Upper lobe of left lung (tissue), 6 donors: ENCODE measurements around the gene TMEM45A. TPM values are rescaled to one million over a fixed set of nuclear protein-coding genes. Genes with fewer than 3 reads are reported as not detected.
"Not testable (repeated sequence)": the region's sequence is repeated elsewhere in the genome, so short reads cannot be mapped to it uniquely, and the experiment has no call there.

Source experiments
- ATAC-seq, 2 donors: fragments of 200-7000 bp; cut with Tn5 transposase; one replicate each; pipeline ENCODE4 v1.9.1; 2022; ENCODE audit warnings: mild to moderate bottlenecking in 2 of 2, moderate library complexity in 2 of 2; ENCODE audit not compliant: low FRiP score in 2 of 2
- DNase-seq, 2 donors: peaks; one replicate each; pipeline ENCODE4 v3.0.0-alpha.2; 2019 to 2020
- H3K27ac ChIP-seq, 4 donors: fragments of 200-600 bp; sonication (generic); one replicate each; pipeline ENCODE4 v1.5.1; 2016 to 2019
- H3K27me3 ChIP-seq, 4 donors: fragments of 200-600 bp; sonication (generic); one replicate each; pipeline ENCODE4 v1.5.1; 2017 to 2019
- H3K36me3 ChIP-seq, 4 donors: fragments of 200-600 bp; sonication (generic); one replicate each; pipeline ENCODE4 v1.5.1; 2016 to 2019
- H3K4me1 ChIP-seq, 4 donors: fragments of 200-600 bp; sonication (generic); one replicate each; pipeline ENCODE4 v1.5.1; 2018 to 2019
- H3K4me3 ChIP-seq, 4 donors: fragments of 200-600 bp; sonication (generic); one replicate each; pipeline ENCODE4 v1.5.1; 2017 to 2019; ENCODE audit warnings: mild to moderate bottlenecking in 2 of 4, moderate library complexity in 1 of 4
- H3K9me3 ChIP-seq, 4 donors: fragments of 200-600 bp; sonication (generic); one replicate each; pipeline ENCODE4 v1.5.1; 2018 to 2019
- EP300 ChIP-seq, 4 donors: sonication (generic); formaldehyde crosslinking; IDR thresholded peaks; one replicate each; pipeline ENCODE4 v1.5.1; 2017; ENCODE audit warnings: antibody characterized with exemption in 4 of 4, control low read depth in 2 of 4
- POLR2A ChIP-seq, 4 donors: fragments of 450-650 bp; IDR thresholded peaks; one replicate each; pipeline ENCODE4 v1.5.1; 2016 to 2017; ENCODE audit warnings: antibody characterized with exemption in 4 of 4, mild to moderate bottlenecking in 2 of 4
- POLR2AphosphoS5 ChIP-seq, 2 donors: sonication (generic); formaldehyde crosslinking; IDR thresholded peaks; one replicate each; pipeline ENCODE4 v1.5.1; 2017; ENCODE audit warnings: antibody characterized with exemption in 2 of 2
- WGBS, 2 donors: methylation state at CpG; one replicate each; pipeline ENCODE4 v1.1.5; 2017 to 2018; 5-methylcytosine and 5-hydroxymethylcytosine counted together
- total RNA-seq, 6 donors: library from RNA; depleted of rRNA in 4 of 6; stranded (reverse); fragments of >200 nt in 4 of 6; gene quantifications; one replicate each; pipeline versions ENCODE4 v1.1.0 to v1.2.1, GENCODE V29; 2016 to 2021
- TF ChIP-seq, protein P1 (sequence below), 6 experiments: fragments of 450-650 bp in 4 of 6; fragments of 200-600 bp in 2 of 6; sonication (generic) in 2 of 6; IDR thresholded peaks; one replicate each; pipeline ENCODE4 v1.5.1; 2016 to 2019; ENCODE audit warnings: antibody characterized with exemption in 6 of 6
- donor health status: DM: no; HTN: no; CAD: no; lungs with moderate emphysema.
- donor health status: DM: no; HTN: yes; CAD: no; lungs with severe emphysema.

Gene TMEM45A
- total RNA-seq, 6 donors from 2014 or later: 1.7 to 17.4 (median 5.0) TPM

DNA sequence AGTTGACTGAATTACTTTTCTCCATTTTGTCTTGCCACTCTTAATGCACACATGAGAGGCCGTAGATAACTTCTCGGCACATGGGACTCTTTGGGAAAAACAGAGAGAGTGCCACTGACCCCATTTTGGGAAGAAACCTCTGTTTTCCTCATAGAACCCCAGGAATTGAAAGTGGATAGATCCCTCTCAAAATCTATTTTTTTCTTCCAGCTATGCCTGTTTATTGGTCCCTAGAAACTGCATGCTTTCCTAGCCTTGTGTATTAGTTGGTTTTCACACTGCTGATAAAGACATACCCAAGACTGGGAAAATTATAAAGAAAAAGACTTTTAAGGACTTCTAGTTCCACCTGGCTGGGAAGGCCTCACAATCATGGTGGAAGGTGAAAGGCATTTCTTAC, 23.7 kb upstream of the TMEM45A start:
- no peak for TF ChIP-seq POLR2AphosphoS5 (IDR thresholded peaks at IDR 0.05)
- TF ChIP-seq, protein P1, sequence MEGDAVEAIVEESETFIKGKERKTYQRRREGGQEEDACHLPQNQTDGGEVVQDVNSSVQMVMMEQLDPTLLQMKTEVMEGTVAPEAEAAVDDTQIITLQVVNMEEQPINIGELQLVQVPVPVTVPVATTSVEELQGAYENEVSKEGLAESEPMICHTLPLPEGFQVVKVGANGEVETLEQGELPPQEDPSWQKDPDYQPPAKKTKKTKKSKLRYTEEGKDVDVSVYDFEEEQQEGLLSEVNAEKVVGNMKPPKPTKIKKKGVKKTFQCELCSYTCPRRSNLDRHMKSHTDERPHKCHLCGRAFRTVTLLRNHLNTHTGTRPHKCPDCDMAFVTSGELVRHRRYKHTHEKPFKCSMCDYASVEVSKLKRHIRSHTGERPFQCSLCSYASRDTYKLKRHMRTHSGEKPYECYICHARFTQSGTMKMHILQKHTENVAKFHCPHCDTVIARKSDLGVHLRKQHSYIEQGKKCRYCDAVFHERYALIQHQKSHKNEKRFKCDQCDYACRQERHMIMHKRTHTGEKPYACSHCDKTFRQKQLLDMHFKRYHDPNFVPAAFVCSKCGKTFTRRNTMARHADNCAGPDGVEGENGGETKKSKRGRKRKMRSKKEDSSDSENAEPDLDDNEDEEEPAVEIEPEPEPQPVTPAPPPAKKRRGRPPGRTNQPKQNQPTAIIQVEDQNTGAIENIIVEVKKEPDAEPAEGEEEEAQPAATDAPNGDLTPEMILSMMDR (IDR thresholded peaks at IDR 0.05): no peak
- Histone ChIP-seq H3K4me1 (peaks cover 0 to 8% (median 3%) of the 10 kb centered on the region in 4 donors), H3K27me3 (no peaks in the 10 kb centered on the region), H3K9me3 (peaks cover 0 to 3% (median 0%) of the 10 kb centered on the region in 4 donors), H3K27ac (no peak overlapping the region), H3K4me3 (no peak overlapping the region), H3K36me3 (no peaks in the 10 kb centered on the region)
- ATAC-seq (no peak), DNase-seq (no peak)
- WGBS, 2 donors: 99 to 100% methylated on average over 2 of the region's 2 CpGs

DNA sequence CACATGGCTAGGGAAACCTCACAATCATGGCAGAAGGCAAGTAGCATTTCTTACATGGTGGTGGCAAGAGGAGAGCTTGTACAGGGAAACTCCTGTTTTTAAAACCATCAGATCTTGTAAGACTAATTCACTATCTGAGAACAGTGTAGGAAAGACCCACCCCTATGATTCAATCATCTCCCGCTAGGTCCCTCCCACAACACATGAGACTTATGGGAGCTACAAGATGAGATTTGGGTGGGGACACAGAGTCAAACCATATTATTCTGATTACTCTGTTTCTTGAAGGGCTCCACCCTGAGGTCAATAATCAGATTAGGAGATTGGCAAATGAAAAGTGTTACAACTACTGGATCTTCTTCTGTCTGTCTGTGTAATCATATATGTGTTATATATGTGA, 21.5 kb upstream of the TMEM45A start:
- peaks cover 0 to 8% (median 2%) of the 10 kb centered on the region in 4 donors for H3K4me1 ChIP-seq
- H3K27ac ChIP-seq: no peak overlapping the region
- no peak overlapping the region for H3K4me3 ChIP-seq
- H3K9me3 ChIP-seq: peaks cover 0 to 3% (median 0%) of the 10 kb centered on the region in 4 donors
- H3K27me3 ChIP-seq: no peaks in the 10 kb centered on the region
- no peaks in the 10 kb centered on the region for H3K36me3 ChIP-seq
- TF ChIP-seq EP300 (IDR thresholded peaks at IDR 0.05) (no peak), POLR2A (IDR thresholded peaks at IDR 0.05) (no peak), POLR2AphosphoS5 (IDR thresholded peaks at IDR 0.05) (no peak)
- TF ChIP-seq, protein P1 (IDR thresholded peaks at IDR 0.05): no peak
- DNase-seq: no peak
- no peak for ATAC-seq
- 90 to 94% methylated on average over 1 of the region's 1 CpG for WGBS, 2 donors

DNA sequence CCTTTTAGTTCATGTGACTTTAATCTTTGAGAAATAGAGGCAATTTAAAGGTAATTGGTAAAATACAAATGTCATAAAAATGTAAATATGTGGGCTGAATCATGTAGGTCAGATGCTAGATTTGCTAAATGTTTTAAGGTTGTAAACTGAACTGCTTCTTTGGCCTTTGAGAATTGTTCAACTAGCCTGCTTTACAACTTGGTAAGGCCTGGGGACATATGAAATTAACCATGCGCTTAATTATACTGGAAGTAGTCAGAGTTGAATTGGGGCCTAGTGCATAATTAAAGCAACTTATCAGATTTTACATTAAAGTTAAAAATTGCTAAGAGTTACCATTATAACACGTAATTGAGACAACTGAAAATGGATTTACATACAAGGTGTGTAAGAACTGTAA, 21.0 kb upstream of the TMEM45A start:
- peaks cover 0 to 3% (median 0%) of the 10 kb centered on the region in 4 donors for H3K9me3 ChIP-seq
- ATAC-seq (no peak), DNase-seq (no peak)
- H3K27ac ChIP-seq: no peak overlapping the region
- H3K27me3 ChIP-seq: no peaks in the 10 kb centered on the region
- no peaks in the 10 kb centered on the region for H3K36me3 ChIP-seq
- no peak for TF ChIP-seq POLR2A (IDR thresholded peaks at IDR 0.05)
- TF ChIP-seq POLR2AphosphoS5 (IDR thresholded peaks at IDR 0.05): no peak
- TF ChIP-seq EP300 (IDR thresholded peaks at IDR 0.05): no peak
- TF ChIP-seq, protein P1 (IDR thresholded peaks at IDR 0.05): no peak
- H3K4me1 ChIP-seq: peaks cover 0 to 4% (median 0%) of the 10 kb centered on the region in 4 donors
- H3K4me3 ChIP-seq: no peak overlapping the region
- WGBS, 2 donors: 78 to 90% methylated on average over 2 of the region's 2 CpGs

DNA sequence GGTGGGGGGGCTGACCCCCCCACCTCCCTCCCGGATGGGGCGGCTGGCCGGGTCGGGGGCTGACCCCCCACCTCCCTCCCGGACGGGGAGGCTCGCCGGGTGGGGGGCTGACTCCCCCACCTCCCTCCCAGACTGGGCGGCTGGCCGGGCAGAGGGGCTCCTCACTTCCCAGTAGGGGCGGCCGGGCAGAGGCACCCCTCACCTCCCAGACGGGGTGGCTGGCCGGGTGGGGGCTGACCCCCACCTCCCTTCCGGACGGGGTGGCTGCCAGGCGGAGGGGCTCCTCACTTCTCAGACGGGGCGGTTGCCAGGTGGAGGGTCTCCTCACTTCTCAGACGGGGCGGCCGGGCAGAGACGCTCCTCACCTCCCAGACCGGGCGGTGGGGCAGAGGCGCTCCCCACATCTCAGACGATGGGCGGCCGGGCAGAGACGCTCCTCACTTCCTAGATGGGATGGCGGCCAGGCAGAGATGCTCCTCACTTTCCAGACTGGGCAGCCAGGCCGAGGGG, 14.5 kb upstream of the TMEM45A start:
- not testable (repeated sequence) for H3K36me3 ChIP-seq, H3K9me3 ChIP-seq, ATAC-seq, H3K4me1 ChIP-seq, H3K27me3 ChIP-seq, H3K27ac ChIP-seq, H3K4me3 ChIP-seq
- 88 to 98% methylated on average over 9 to 11 of the region's 32 CpGs for WGBS, 2 donors
- DNase-seq: peak in 1 of 2 donors; percentile 59

DNA sequence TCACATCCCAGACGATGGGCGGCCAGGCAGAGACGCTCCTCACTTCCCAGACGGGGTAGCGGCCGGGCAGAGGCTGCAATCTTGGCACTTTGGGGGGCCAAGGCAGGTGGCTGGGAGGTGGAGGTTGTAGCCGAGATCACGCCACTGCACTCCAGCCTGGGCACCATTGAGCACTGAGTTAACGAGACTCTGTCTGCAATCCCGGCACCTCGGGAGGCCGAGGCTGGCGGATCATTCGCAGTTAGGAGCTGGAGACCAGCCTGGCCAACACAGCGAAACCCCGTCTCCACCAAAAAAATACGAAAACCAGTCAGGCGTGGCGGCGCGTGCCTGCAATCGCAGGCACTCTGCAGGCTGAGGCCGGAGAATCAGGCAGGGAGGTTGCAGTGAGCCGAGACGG, 13.9 kb upstream of the TMEM45A start:
- not testable (repeated sequence) for H3K4me1 ChIP-seq, H3K27me3 ChIP-seq, H3K9me3 ChIP-seq, H3K4me3 ChIP-seq, H3K27ac ChIP-seq, H3K36me3 ChIP-seq, ATAC-seq
- WGBS, 2 donors: 92 to 97% methylated on average over 11 to 23 of the region's 25 CpGs
- DNase-seq: peak in 1 of 2 donors; percentile 57

DNA sequence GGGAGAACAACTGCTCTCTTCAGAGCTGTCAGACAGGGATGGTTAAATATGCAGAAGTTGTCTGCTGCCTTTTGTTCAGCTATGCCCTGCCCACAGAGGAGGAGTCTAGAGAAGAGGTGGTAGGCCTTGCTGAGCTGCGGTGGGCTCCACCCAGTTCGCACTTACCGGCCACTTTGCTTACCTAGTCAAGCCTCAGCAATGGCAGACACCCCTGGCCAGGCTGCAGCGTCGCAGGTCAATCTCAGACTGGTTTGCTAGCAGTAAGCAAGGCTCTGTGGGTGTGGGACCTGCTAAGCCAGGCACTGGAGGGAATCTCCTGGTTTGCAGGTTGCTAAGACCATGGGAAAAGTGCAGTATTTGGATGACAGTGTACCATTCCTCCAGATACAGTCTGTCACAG, 12.3 kb upstream of the TMEM45A start:
- 77% methylated on average over 5 of the region's 5 CpGs; no CpG with 5 or more reads in 1 of the 2 donors for WGBS, 2 donors
- no peak for ATAC-seq

More for the DNA sequence above, 12.3 kb upstream of the TMEM45A start:
- Histone ChIP-seq H3K4me1 (no peaks in the 10 kb centered on the region), H3K36me3 (no peaks in the 10 kb centered on the region), H3K9me3 (no peaks in the 10 kb centered on the region), H3K27ac (no peak overlapping the region), H3K4me3 (no peak overlapping the region), H3K27me3 (no peaks in the 10 kb centered on the region)
- TF ChIP-seq POLR2A (IDR thresholded peaks at IDR 0.05) (no peak), EP300 (IDR thresholded peaks at IDR 0.05) (no peak)
- TF ChIP-seq, protein P1 (IDR thresholded peaks at IDR 0.05): no peak
- DNase-seq: peak in 1 of 2 donors; percentile 15
